K562 treated with DMSO at 1 percent for 24 hours (cell line): ENCODE results near the gene ZNF74. TPM values are rescaled to one million over a fixed set of nuclear protein-coding genes. Genes with fewer than 3 reads are reported as not detected.

Source experiments
- total RNA-seq: library from RNA; unstranded; fragments of 300-600 nt; gene quantifications from 2 replicates; pipeline ENCODE4 v1.2.3, GENCODE V29; 2022; ENCODE audit warnings: low read depth; ENCODE audit not compliant: insufficient read depth

The ZNF74 gene
- total RNA-seq = 63.7 and 66.0 TPM in 2 replicates

DNA sequence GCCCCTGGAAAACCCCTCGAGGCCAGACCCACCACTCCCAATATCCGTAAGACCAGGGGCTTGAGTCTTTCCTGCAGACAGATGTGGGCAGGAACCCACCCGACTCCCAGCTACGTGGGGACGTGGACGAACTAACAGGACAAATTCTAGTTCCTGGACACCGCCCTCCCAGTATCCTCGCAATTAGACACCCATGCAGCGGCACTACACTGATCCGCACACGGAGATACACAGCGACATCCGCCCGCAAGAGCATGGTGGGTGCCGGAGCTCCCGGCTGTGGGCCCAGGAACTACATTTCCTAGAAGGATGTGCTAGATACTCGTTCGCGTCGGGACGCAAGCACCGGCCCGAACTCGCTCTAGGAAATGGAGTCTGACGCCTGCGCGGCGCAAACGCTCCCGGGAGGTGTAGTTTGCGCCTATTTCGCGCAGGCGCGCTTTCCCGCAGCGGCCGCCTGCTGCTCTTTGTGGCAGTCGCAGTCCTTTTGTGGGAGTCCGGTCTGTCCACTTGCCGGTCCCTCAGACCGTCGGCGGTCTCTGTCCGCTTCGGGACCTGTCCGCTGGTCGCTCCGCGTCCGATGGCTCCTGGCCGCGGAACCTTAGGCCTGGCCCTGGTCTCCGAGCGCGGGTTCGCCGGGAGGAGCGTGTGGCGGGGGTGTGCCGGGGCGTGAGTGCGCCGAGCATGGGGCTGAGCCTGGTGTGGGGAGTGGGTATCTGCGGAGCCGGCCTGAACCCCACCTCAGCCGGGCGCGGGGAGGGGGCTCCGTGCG, at the start of gene ZNF74:
TSS of gene ZNF74 (plus strand) at position 447 of the 772 bp plus-strand sequence. CDS start 478 bp downstream, outside the sequence.

DNA sequence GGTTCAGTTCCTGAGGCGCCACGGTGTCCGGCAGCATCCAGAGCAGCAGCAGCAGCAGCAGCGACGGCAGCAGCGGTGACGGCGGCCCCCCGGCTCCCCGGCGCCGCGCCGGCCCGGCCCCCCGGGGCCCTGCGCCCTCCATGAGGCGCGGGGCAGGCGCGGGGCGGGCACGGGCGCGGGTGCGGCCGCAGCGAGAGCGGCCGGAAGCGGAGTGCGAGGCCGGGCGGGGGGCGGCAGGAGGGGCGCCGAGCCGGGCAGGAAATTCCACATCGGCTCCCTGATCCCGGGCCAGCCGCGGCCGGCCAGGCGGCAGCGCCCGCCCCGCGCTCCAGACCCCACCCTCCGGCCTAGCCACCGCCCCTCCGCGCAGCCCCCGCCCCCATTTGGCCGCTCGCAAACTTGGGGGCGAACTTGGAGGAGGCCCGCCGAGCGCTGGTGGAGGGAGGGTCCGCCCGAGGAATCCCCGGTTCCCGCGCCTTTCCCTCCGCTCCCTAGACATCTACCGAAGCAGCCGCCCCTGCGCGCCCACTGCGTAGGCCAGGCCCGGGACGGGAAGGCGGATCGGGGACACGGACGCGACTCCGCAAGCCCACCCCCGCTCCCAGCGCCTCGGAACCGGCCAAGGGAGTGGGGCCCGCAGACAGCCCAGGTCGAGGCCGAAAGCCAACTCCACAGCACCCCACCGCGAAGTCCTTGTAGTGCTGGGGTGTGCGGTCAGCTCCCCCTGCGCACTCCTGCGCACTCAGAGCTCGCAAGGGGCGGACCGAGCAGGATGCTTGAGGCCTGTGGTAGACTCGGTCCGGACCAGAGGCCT, 43.9 kb downstream of the ZNF74 start, which contains the start of gene SCARF2:
TSS of gene SCARF2 (minus strand) at position 213 of the 814 bp plus-strand sequence. CDS start at position 142, 71 bp downstream.

Other genes with a start within 250 kb of the ZNF74 start
- not detected in 2 replicates for gene CCDC188, start 243.1 kb upstream of the ZNF74 start, total RNA-seq
- 11.8 and 12.8 TPM in 2 replicates for gene RTN4R, start 125.8 kb upstream of the ZNF74 start, total RNA-seq
- gene DGCR6L, start 74.1 kb upstream of the ZNF74 start, total RNA-seq = 407 and 409 TPM in 2 replicates
- 8.2 and 10.4 TPM in 2 replicates for gene SCARF2, start 43.7 kb downstream of the ZNF74 start, total RNA-seq
- 51.9 and 54.5 TPM in 2 replicates for gene KLHL22, start 101.6 kb downstream of the ZNF74 start, total RNA-seq
- 343 and 353 TPM in 2 replicates for gene MED15, start 113.5 kb downstream of the ZNF74 start, total RNA-seq